ENCODE measurements around the gene CDR2.

- TF ChIP-seq POLR2A (IDR thresholded peaks at IDR 0.05): no peak
- no peak for TF ChIP-seq CTCF (IDR thresholded peaks at IDR 0.05)
- TF ChIP-seq POLR2AphosphoS5 (IDR thresholded peaks at IDR 0.05; ENCODE audit: insufficient read depth in 1 of 2, low read depth in 1 of 2): no peak
Measured at GRCh38 chr16:22375963-22376640, 1.7 kb upstream of the CDR2 start.
